ENCODE data around the gene ARHGAP1. TPM values are rescaled to one million over a fixed set of nuclear protein-coding genes. Genes with fewer than 3 reads are reported as not detected.
A peak's percentile ranks its signal among the peaks of the same experiment; 100 is the strongest.

Gene ARHGAP1
- total RNA-seq, 1 experiment from 2014 or later = 16.1 TPM

DNA sequence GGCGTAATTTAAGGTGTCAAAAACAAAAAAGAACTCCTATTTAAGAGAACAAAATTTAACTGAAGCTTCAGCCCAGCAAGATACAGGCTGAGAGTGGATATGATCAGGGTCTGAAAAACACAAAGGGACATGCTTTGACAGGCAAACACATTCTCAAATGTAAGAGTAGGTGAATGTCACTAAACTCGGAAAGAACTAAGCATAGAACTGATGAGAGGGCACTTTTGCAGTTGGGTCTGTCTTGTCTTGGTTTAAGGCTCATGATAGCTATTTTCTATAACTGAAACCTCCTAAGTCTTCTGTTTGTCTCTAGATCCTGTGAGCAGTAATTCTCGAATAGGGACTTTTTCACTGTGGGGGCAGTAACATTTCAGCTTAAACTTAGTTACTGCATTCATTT, 45.6 kb upstream of the ARHGAP1 start:
- no peak overlapping the region for H3K27ac ChIP-seq (ENCODE audit: low read length)
- ChIA-PET CTCF (no interaction called here), POLR2A (ENCODE audit: unreplicated experiment) (no interaction called here)
- H3K9me2 ChIP-seq (replicated peaks; ENCODE audit: low read length) = no peaks in the 10 kb centered on the region
- no peak for TF ChIP-seq EZH2phosphoT487 (IDR thresholded peaks at IDR 0.05; ENCODE audit: borderline replicate concordance, low read length)
- TF ChIP-seq EZH2 (IDR thresholded peaks at IDR 0.05; ENCODE audit: low read length, unreplicated experiment) = no peak
- TF ChIP-seq, protein P1, sequence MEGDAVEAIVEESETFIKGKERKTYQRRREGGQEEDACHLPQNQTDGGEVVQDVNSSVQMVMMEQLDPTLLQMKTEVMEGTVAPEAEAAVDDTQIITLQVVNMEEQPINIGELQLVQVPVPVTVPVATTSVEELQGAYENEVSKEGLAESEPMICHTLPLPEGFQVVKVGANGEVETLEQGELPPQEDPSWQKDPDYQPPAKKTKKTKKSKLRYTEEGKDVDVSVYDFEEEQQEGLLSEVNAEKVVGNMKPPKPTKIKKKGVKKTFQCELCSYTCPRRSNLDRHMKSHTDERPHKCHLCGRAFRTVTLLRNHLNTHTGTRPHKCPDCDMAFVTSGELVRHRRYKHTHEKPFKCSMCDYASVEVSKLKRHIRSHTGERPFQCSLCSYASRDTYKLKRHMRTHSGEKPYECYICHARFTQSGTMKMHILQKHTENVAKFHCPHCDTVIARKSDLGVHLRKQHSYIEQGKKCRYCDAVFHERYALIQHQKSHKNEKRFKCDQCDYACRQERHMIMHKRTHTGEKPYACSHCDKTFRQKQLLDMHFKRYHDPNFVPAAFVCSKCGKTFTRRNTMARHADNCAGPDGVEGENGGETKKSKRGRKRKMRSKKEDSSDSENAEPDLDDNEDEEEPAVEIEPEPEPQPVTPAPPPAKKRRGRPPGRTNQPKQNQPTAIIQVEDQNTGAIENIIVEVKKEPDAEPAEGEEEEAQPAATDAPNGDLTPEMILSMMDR (conservative IDR thresholded peaks at IDR 0.05; ENCODE audit: low read depth, low read length) = no peak
- no peak overlapping the region for H3K4me2 ChIP-seq (ENCODE audit: low read length)
- ATAC-seq = no peak
- no peaks in the 10 kb centered on the region for H4K20me1 ChIP-seq (ENCODE audit: low read length)
- no peak overlapping the region for H3K9ac ChIP-seq (ENCODE audit: low read length)
- no peak overlapping the region for H3K4me3 ChIP-seq (ENCODE audit: low read length)
- H3K27me3 ChIP-seq (ENCODE audit: low read length) = no peaks in the 10 kb centered on the region
- no TSS peak for BruUV-seq (replicated peaks)
- no peaks in the 10 kb centered on the region for H3K4me1 ChIP-seq (ENCODE audit: insufficient read depth, low read length)
- peaks cover 62% of the 10 kb centered on the region for H3K36me3 ChIP-seq (ENCODE audit: low read depth, low read length)
- H3K9me3 ChIP-seq (ENCODE audit: low read length) = no peaks in the 10 kb centered on the region
- no peaks in the 10 kb centered on the region for H3K79me2 ChIP-seq (ENCODE audit: low read length)
- no peak overlapping the region for H2AFZ ChIP-seq (ENCODE audit: low read length)
- H3F3A ChIP-seq (ENCODE audit: low read length, unreplicated experiment) = no peaks in the 10 kb centered on the region
- intact Hi-C loops (cut with micrococcal nuclease) = no loop called here
- DNase-seq = no peak

DNA sequence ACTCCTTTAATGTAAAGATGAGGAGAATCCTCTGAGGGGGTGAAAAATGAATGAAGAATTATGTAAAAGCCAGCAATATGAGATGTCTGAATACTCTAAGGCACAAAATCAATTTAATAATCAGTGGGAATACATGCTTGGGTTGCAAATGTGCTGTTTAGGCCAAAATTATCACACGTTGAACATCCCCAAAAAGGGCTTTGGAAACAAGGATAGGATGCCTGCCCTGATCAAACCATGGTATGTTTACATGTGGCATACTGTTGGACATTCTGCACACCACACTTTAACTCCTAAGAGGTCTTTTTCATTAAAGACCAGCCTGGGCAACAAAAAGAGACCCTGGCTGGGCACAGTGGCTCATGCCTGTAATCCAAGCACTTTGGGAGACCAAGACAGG, 44.9 kb upstream of the ARHGAP1 start:
- Histone ChIP-seq H3K9ac (ENCODE audit: low read length) (no peak overlapping the region), H4K20me1 (ENCODE audit: low read length) (no peaks in the 10 kb centered on the region), H3F3A (ENCODE audit: low read length, unreplicated experiment) (no peaks in the 10 kb centered on the region), H3K9me2 (replicated peaks; ENCODE audit: low read length) (no peaks in the 10 kb centered on the region), H3K9me3 (ENCODE audit: low read length) (no peaks in the 10 kb centered on the region), H3K27me3 (ENCODE audit: low read length) (no peaks in the 10 kb centered on the region), H3K4me2 (ENCODE audit: low read length) (no peak overlapping the region), H3K79me2 (ENCODE audit: low read length) (no peaks in the 10 kb centered on the region), H2AFZ (ENCODE audit: low read length) (no peak overlapping the region), H3K36me3 (ENCODE audit: low read depth, low read length) (peaks cover 56% of the 10 kb centered on the region), H3K4me3 (ENCODE audit: low read length) (no peak overlapping the region), H3K4me1 (ENCODE audit: insufficient read depth, low read length) (no peaks in the 10 kb centered on the region), H3K27ac (ENCODE audit: low read length) (no peak overlapping the region)
- ChIA-PET CTCF (no interaction called here), POLR2A (ENCODE audit: unreplicated experiment) (no interaction called here)
- DNase-seq (no peak), ATAC-seq (no peak)
- no peak for TF ChIP-seq EZH2 (IDR thresholded peaks at IDR 0.05; ENCODE audit: low read length, unreplicated experiment)
- TF ChIP-seq EZH2phosphoT487 (IDR thresholded peaks at IDR 0.05; ENCODE audit: borderline replicate concordance, low read length) = no peak
- TF ChIP-seq, protein P1 (conservative IDR thresholded peaks at IDR 0.05; ENCODE audit: low read depth, low read length) = no peak
- intact Hi-C loops (cut with micrococcal nuclease) = no loop called here
- BruUV-seq (replicated peaks) = no TSS peak

DNA sequence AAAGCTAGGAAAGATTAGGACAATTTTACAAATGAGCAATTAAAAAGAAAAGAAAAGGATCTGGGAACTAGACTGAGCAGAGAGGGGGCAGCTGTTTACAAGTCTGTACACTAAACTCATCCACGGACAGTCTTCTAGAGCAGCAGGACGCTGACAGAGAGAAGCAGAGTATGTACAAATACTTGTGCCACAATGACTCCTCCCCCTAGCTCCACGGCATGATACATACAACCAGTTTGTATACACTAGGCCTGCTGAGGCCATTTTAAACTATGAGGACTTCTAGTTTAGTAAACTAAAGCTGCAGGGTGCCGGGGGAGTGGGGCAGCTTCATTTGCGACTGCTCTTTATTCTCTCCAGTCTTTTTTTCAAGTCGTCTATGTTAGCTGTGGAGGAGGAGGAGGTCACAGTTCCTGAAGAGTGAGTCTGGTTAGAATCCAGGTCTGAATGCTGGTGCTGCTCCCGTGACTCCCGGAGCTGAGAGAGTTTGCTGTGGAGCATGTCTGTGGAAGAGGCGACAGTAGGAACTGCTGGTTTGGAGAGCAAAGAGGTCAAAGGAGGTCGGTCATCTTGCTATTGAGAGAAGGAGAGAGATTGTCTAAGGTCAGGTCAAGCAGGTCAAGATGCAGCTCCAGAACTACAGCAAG, 43.4 kb upstream of the ARHGAP1 start:
- Histone ChIP-seq H3F3A (ENCODE audit: low read length, unreplicated experiment) (no peaks in the 10 kb centered on the region), H3K9me2 (replicated peaks; ENCODE audit: low read length) (no peaks in the 10 kb centered on the region), H3K4me2 (ENCODE audit: low read length) (no peak overlapping the region), H3K27ac (ENCODE audit: low read length) (no peak overlapping the region), H4K20me1 (ENCODE audit: low read length) (no peaks in the 10 kb centered on the region), H3K4me3 (ENCODE audit: low read length) (no peak overlapping the region), H3K4me1 (ENCODE audit: insufficient read depth, low read length) (no peaks in the 10 kb centered on the region), H3K9me3 (ENCODE audit: low read length) (no peaks in the 10 kb centered on the region), H3K27me3 (ENCODE audit: low read length) (no peaks in the 10 kb centered on the region), H3K9ac (ENCODE audit: low read length) (no peak overlapping the region), H3K36me3 (ENCODE audit: low read depth, low read length) (peaks cover 49% of the 10 kb centered on the region), H2AFZ (ENCODE audit: low read length) (no peak overlapping the region), H3K79me2 (ENCODE audit: low read length) (no peaks in the 10 kb centered on the region)
- ChIA-PET POLR2A (ENCODE audit: unreplicated experiment) (no interaction called here), CTCF (no interaction called here)
- no peak for DNase-seq
- TF ChIP-seq EZH2phosphoT487 (IDR thresholded peaks at IDR 0.05; ENCODE audit: borderline replicate concordance, low read length) (no peak), EZH2 (IDR thresholded peaks at IDR 0.05; ENCODE audit: low read length, unreplicated experiment) (no peak)
- TF ChIP-seq, protein P1 (conservative IDR thresholded peaks at IDR 0.05; ENCODE audit: low read depth, low read length) = no peak
- BruUV-seq (replicated peaks) = TSS peak; percentile 46
- ATAC-seq = no peak
- intact Hi-C loops (cut with micrococcal nuclease) = no loop called here

Measured in PC-3 (cell line).